Right lung (tissue), 5 donors: ENCODE results near the gene DOC2B. TPM values are rescaled to one million over a fixed set of nuclear protein-coding genes. Genes with fewer than 3 reads are reported as not detected.

Source experiments
- polyA plus RNA-seq, 5 donors: library from polyadenylated mRNA; unstranded; fragments of 120-200 nt; gene quantifications; one replicate each; pipeline versions ENCODE4 v1.2.1 to v1.2.3, GENCODE V29; 2013; ENCODE audit warnings: inconsistent platforms in 1 of 5, low replicate concordance in 1 of 5; ENCODE audit not compliant: insufficient read length in 5 of 5, insufficient read depth in 1 of 5

DOC2B gene
- polyA plus RNA-seq, 5 donors = 2.2 to 3.7 (median 3.6) TPM

Other genes with a start within 250 kb of the DOC2B start
- gene SCGB1C2, start 44.1 kb downstream of the DOC2B start, polyA plus RNA-seq = not detected
- gene RPH3AL, start 171.2 kb upstream of the DOC2B start, polyA plus RNA-seq = 10 to 100 TPM in 1 of 5 donors, 1 to 10 TPM in 4; 7.6 to 12.4 (median 8.4) TPM